Activated CD4-positive, alpha-beta T cell treated with anti-CD3 and anti-CD28 coated beads for 48 hours (primary cell): ENCODE measurements around the gene TMEM41B.
"Not testable (repeated sequence)": the region's sequence is repeated elsewhere in the genome, so short reads cannot be mapped to it uniquely, and the experiment has no call there.

Experiments
- DNase-seq: peaks from one replicate; pipeline ENCODE4 v3.0.0-alpha.2; 2020

Gene TMEM41B

DNA sequence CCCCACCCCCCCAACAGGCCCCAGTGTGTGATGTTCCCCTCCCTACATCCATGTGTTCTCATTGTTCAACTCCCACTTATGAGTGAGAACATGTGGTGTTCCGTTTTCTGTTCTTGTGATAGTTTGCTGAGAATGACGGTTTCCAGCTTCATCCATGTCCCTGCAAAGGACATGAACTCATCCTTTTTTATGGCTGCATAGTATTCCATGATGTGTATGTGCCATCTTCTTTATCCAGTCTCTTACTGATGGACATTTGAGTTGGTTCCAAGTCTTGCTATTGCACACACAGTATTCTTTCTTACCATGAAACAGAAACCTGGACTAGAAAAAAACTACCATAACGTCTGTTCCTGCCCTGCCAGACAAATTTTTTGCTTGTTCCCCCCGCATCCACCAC is 56.1 kb downstream of the TMEM41B start:
- not testable (repeated sequence) for DNase-seq

DNA sequence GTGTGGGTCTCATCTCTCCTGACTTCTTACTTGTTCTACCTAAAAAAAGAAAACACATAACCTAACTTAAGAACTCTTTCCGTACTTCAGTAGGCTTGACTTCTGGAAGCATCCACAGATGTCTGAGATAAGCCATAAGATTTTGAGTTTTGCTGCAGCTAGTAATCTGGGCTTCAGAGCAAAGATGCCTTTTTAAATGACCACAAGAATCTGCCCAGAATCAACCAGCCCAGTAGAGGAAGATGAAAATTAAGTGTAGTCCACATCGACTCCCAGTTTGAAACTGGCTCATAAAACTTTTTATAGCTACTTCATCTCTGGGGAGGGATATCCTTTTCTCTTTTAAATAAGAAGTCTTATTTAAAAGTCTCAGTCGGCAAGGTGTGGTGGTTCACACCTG is 60.0 kb downstream of the TMEM41B start:
- DNase-seq, result no peak

DNA sequence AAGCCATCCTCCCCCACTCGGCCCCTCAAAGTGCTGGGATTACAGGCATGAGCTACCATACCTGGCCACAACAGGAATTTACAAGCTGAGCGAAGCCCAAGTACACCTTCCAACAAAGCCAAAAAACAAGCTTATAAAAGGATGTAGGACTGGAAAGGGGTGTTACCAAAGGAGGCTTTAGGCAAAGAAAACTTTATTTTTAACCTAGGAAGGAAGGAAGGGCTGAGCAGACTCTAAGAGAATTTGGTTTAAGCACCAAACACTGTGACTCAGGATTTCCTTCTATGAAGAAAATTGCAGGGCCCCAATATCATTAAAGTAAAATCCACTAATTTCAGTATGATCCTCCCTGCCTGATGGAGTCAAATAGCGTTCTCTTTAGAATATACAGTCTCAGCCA is 61.3 kb downstream of the TMEM41B start:
- no peak for DNase-seq

DNA sequence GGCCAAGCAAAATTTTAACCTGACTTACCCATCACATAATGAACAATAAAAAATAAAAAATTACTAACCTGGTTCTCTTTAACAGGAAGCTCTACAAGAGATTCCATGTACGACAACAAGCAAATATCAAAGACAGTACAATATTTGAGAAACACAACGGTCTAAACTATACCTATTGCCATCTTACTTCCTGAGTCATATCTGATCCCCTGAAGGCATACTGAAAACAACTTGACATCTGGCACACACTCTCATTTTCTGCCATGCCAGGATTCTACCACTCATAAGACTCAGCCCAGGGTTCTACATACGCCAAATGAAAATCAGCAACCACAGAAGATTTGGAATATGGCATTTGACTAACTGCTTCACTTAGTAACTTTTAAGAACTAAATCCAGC is 63.1 kb downstream of the TMEM41B start:
- no peak for DNase-seq

- DNase-seq, result peak; percentile 37
These were observed 64.2 kb downstream of the TMEM41B start for GRCh38 chr11:9250139-9250582.

GRCh38 chr11:9249252-9249651 is 65.1 kb downstream of the TMEM41B start:
- DNase-seq, result no peak

GRCh38 chr11:9247863-9248262 is 66.5 kb downstream of the TMEM41B start:
- DNase-seq, result no peak

DNA sequence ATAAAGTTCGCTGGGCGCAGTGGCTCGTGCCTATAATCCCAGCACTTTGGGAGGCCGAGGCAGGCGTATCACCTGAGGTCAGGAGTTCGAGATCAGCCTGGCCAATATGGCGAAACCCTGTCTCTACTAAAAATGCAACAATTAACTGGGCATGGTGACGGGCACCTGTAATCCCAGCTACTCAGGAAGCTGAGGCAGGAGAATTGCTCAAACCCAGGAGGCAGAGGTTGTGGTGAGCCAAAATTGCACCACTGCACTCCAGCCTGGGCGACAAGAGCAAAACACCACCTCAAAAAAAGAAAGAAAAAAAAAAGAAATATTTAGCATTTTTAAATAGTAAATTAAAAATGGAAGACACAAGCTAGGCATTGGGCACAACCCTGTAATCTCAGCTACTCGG is 78.2 kb downstream of the TMEM41B start:
- DNase-seq, result not testable (repeated sequence)

DNA sequence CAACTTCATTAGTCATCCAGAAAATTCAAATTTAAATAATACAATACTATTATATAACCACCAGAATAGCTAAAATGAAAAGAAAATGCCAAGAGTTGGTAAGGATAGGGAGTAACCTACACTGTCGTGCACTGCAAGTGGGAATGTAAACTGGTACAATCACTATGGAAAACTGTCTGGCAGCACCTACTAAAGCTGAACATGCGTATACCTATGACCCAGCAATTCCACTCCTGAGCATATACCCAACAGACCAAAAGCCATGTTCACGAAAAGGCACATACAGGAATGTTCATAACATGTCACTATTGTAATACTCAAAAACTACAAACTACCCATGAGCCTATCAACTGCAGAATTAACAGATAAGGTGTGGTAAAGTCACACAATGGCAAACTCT is 81.9 kb downstream of the TMEM41B start:
- DNase-seq, result no peak

GRCh38 chr11:9231848-9232177 is 82.6 kb downstream of the TMEM41B start:
- no peak for DNase-seq
